GM18505 (cell line): ENCODE data around the gene TSKU.

Experiments
- ATAC-seq: cut with Tn5 transposase; IDR thresholded peaks from one replicate; pipeline ENCODE4 v1.9.1; 2021; ENCODE audit not compliant: unreplicated experiment
- POLR2A ChIP-seq: IDR thresholded peaks from 4 replicates; pipeline ENCODE4 v1.6.1; 2011; ENCODE audit warnings: borderline replicate concordance; ENCODE audit not compliant: insufficient read depth, insufficient read length; ENCODE audit errors: extremely low read depth

Gene TSKU

GRCh38 chr11:76835036-76835435 lies 51.9 kb downstream of the TSKU start:
- TF ChIP-seq POLR2A, result no peak

DNA sequence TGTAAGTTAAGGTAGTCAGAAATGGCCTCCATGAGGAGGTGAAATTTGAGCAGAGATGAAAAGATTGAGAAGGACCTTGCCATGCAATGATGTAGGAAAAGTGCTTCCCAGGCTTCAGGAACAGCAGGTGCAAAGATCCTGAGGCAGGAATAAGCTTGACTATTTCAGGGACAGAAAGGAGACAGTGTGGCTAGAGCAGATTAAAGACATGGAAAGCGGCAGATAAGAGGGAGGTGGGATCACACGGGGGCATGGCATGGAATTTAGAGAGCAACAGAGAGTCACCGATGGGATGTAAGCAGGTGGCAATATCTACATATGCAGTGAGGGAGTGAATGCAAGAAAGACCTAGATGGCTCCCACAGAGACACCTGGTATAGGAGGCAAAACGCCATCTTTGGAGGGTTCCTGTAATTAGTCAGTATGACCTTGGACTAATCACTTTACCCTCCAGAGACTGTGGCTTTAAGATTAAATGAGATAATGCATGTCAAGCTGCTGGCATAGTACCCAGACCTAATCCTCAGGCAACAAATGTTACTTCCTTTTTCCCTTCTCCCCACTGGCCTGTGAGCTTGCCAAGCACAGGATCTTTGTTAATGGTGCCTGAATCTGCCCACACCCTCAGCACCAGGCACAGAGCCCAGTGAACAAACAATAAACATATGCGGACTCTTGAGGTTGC lies 52.9 kb downstream of the TSKU start:
- TF ChIP-seq POLR2A, result no peak
- no peak for ATAC-seq

More at GRCh38 chr11:76835036-76835435, 51.9 kb downstream of the TSKU start:
- no peak for ATAC-seq

DNA sequence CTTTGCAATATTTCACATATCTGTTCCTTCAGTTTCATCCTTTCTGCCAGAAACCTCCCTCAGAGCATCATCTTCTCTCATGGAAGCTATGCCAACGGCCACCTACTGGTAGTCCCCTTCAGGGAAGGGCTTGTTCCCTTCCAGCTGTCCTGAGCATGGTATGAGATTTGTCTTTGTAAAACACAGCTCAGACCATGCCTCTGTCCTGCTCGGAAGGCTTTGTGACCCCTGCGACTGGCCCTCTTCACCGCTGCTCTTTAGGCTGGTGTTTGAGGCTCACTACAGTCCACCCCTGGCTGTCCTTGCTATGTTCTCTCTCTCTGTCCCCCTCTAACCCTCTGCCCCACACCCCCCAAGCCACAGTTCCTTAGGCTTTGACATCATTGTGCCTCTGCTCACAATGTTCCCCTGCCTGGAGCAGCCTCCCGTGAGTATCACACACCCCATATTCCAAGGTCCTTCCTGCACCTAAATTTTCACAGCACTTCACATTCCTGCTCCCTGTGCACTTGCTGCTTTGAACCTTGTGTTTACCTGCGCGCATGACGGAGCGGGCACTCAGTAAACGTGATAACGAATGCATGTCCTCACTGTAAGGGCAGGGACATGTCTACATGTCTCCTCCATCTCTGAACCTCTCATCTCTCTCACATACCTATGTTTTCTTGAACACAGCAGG lies 53.6 kb downstream of the TSKU start:
- no peak for ATAC-seq
- no peak for TF ChIP-seq POLR2A

GRCh38 chr11:76837696-76838677 lies 54.8 kb downstream of the TSKU start:
- ATAC-seq, result no peak
- no peak for TF ChIP-seq POLR2A

DNA sequence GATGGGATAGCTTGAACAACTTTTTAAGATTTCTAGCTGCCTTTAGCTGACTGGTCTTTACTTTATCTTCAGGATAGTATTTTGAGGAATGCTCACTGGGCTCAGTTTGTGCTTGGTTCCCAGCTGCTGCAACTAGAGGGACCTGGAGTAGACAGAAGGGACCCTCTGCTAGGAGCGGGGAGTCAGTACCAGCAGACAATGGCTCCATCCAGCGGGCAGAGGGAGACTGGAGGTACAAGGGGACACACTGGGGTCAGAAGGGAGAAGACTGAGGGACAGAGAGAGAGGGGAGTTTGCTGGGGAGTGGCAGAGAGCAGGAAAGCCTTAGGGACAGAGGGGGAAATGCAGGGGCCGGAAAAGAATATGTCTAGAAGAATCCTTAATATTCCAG lies 55.5 kb downstream of the TSKU start:
- TF ChIP-seq POLR2A, result no peak
- ATAC-seq, result no peak

DNA sequence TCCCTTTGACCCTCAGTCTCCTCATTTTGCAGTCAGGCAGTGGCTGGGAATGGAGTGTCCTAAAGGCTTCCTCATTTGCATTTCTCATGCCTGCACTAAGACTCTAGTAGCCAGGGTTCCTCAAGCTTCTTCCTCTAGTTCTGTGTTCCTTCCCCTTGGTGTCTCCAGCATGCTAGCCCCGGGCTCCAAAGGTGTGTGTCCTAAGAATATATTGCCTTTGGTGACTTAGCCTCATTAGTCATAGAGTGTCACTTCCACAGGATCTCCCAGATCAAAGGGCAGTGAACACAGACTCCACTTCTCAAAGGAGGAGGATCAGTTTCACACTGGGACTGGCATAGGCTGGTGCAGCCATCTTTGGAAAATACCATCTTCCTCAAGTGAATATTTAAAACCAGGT lies 56.2 kb downstream of the TSKU start:
- ATAC-seq, result no peak
- no peak for TF ChIP-seq POLR2A

- no peak for ATAC-seq
Observed at GRCh38 chr11:76841923-76842452, 58.8 kb downstream of the TSKU start.

GRCh38 chr11:76843907-76844306 lies 60.8 kb downstream of the TSKU start:
- ATAC-seq, result no peak
- TF ChIP-seq POLR2A, result no peak

More at GRCh38 chr11:76841923-76842452, 58.8 kb downstream of the TSKU start:
- TF ChIP-seq POLR2A, result no peak

DNA sequence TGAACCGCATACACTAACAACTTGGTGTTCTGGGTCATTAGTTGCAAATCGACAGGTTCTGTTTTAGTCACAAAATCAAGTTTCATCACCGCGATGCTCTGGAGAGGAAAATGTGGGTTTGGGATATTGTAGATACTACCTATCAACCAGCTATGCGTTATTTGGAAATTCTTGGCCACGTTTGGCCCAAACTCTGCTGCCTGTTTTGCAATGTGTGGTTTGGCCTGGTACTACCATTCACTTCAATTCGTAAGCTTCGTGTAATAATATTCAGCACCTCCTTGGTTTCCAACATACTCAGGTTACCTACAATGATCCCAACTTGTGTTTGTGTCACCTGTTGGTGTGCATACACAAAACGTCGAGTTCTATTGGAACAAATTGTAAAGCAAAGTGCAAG lies 61.4 kb downstream of the TSKU start:
- no peak for TF ChIP-seq POLR2A
- ATAC-seq, result no peak

DNA sequence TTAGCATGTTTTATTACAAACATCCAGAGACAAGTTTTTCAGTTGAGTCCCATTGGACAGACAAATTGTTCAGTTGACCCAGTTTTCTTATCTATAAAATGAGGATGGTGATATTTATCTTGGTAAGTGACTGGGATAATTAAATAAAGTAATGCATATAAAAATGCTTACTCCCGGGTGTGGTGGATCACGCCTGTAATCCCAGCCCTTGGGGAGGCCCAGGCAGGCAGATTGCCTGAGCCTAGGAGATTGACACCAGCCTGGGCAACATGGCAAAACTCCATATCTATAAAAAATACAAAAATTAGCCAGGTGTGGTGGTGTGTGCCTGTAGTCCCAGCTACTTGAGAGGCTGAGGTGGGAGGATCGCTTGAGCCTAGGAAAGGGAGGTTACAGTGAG lies 61.9 kb downstream of the TSKU start:
- no peak for ATAC-seq
- no peak for TF ChIP-seq POLR2A

DNA sequence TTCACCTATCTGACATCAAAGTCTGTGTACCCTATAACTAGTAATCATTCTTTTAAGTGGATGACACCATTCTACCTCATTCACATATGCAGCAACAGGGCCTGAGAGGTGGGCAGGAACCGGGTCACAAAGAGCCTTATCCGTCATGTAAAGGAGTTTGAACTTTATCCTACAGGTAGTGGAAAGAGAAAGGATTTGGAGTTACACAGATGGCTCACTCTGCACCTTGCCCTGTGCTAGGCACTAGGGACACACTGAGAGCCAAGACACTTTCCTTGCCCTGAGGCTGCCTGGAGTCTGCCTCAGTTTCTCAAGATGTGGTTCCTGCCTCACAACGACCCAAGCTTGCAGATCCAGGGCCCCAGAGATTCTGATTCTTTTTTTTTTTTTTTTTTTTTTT lies 63.3 kb downstream of the TSKU start:
- no peak for ATAC-seq
- no peak for TF ChIP-seq POLR2A
